Testis (tissue), 2 donors: ENCODE results near the gene EME1.

Experiments
- CTCF ChIP-seq, 3 experiments: fragments of 450-650 bp in 2 of 3; fragments of 200-600 bp in 1 of 3; sonication (generic) in 1 of 3; IDR thresholded peaks; one replicate each; pipeline ENCODE4 v1.5.1; 2016 to 2019; ENCODE audit warnings: antibody characterized with exemption in 3 of 3, mild to moderate bottlenecking in 2 of 3, moderate library complexity in 1 of 3
- POLR2A ChIP-seq: fragments of 450-650 bp; IDR thresholded peaks from one replicate; pipeline ENCODE4 v1.6.1; 2017; ENCODE audit warnings: antibody characterized with exemption, mild to moderate bottlenecking, moderate library complexity

DNA sequence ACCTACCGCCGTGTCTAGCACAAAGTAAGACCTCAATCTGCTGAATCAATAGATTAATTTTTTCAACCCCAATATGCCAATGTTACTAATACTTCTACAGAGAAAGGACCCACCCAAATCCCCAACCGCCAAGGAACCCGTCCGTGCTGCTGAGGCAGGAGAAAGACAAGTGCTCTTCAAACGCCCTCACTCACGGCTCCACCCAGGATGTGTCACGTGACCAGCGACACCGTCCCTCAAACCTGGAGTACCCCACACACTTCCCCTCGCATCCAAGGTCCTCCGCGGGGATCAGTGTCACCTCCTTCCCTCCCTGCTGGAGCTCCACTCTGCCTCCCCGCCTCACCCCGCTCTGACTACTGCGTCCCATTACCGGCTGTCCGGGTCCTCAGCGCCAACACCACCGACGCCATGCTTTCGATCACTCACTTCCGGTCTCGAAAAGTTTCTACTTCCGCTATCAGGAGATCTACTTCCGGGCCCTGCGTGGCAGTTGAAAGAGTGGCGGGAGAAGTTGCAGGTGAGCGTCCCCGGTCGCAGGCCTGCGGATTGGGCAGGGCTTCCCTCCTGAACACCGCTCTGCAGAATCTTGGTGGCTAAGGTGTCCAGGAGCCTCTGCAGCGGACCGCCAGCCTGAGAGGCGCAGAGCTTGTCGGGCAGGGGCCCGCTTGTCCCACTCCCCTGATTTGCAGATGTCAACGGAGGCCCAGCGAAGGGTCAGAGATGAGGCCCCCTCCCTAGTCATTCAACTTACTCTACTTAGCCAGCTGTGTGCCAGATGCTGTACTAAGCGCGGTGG is at the start of gene EME1, which contains the start of gene MRPL27:
- TF ChIP-seq CTCF (IDR thresholded peaks at IDR 0.05) (no peak), POLR2A (no peak)
